T-cell (primary cell): Measurements from ENCODE around the gene AIP. TPM values are rescaled to one million over a fixed set of nuclear protein-coding genes. Genes with fewer than 3 reads are reported as not detected.
"Not testable (repeated sequence)": the region's sequence is repeated elsewhere in the genome, so short reads cannot be mapped to it uniquely, and the experiment has no call there.

ENCODE experiments used
- ATAC-seq, 4 experiments: fragments of 200-7000 bp in 3 of 4; fragments of 150-1000 bp in 1 of 4; cut with Tn5 transposase; replicated peaks in 1 of 4; 1 replicate in 3 of 4; 2 replicates in 1 of 4; pipeline ENCODE4 v1.10.0; 2021; ENCODE audit warnings: moderate library complexity in 3 of 4, mild to moderate bottlenecking in 2 of 4, moderate number of reproducible peaks in 1 of 4
- CTCF ChIA-PET, 2 donors: fragments of 300-600 bp; sonication (Branson Sonifier 250); formaldehyde crosslinking; loops; one replicate each; lab custom pipeline; 2022; ENCODE audit warnings: antibody characterized with exemption in 2 of 2; lab: Charles Lee
- POLR2A ChIA-PET, 2 donors: fragments of 300-600 bp; sonication (Branson Sonifier 250); formaldehyde crosslinking; loops; one replicate each; lab custom pipeline; 2022; ENCODE audit warnings: antibody characterized with exemption in 2 of 2; lab: Charles Lee
- DNase-seq, 35 experiments: peaks; one replicate each; pipeline versions ENCODE4 v3.0.0 to v3.0.0-alpha.2; 2013 to 2023
- H3K27ac ChIP-seq: one replicate; pipeline ENCODE4 v1.5.1; 2013; ENCODE audit warnings: low read length
- H3K27me3 ChIP-seq, 2 experiments: replicated peaks in 1 of 2; 1 replicate in 1 of 2; 2 replicates in 1 of 2; pipeline versions ENCODE4 v1.6.1 to v1.7.0; 2013; ENCODE audit warnings: low read length in 1 of 2, mixed read lengths in 1 of 2; ENCODE audit not compliant: control insufficient read depth in 2 of 2, insufficient read depth in 2 of 2; ENCODE audit errors: extremely low read depth in 1 of 2
- H3K36me3 ChIP-seq, 2 donors: 1 replicate in 1 of 2; 2 replicates in 1 of 2; pipeline versions ENCODE4 v1.6.1 to v1.7.0; 2013; ENCODE audit warnings: low read length in 1 of 2; ENCODE audit not compliant: control insufficient read depth in 2 of 2, insufficient read depth in 1 of 2; ENCODE audit errors: extremely low read depth in 1 of 2
- H3K4me1 ChIP-seq, 2 experiments: 1 replicate in 1 of 2; 2 replicates in 1 of 2; pipeline versions ENCODE4 v1.6.1 to v1.7.0; 2013; ENCODE audit warnings: low read length in 2 of 2, mixed read lengths in 1 of 2; ENCODE audit not compliant: insufficient read depth in 2 of 2, control insufficient read depth in 1 of 2; ENCODE audit errors: extremely low read depth in 1 of 2
- H3K4me3 ChIP-seq, 2 donors: 1 replicate in 1 of 2; 2 replicates in 1 of 2; pipeline versions ENCODE4 v1.5.1 to v1.7.0; 2013; ENCODE audit warnings: mild to moderate bottlenecking in 2 of 2, low read length in 1 of 2, moderate library complexity in 1 of 2; ENCODE audit not compliant: control insufficient read depth in 1 of 2; ENCODE audit errors: extremely low read depth in 1 of 2
- H3K9me3 ChIP-seq: 2 replicates; pipeline ENCODE4 v1.7.0; 2013
- H3K27ac Mint-ChIP-seq, 2 donors: one replicate each; pipeline ENCODE4 v1.8.0; 2020 to 2021; ENCODE audit warnings: mild to moderate bottlenecking in 2 of 2, mixed read lengths in 2 of 2
- H3K27me3 Mint-ChIP-seq, 2 donors: one replicate each; pipeline ENCODE4 v1.8.0; 2021 to 2022; ENCODE audit warnings: mixed read lengths in 2 of 2
- H3K36me3 Mint-ChIP-seq: one replicate; pipeline ENCODE4 v1.8.0; 2021; ENCODE audit warnings: mixed read lengths
- H3K4me1 Mint-ChIP-seq, 3 donors: one replicate each; pipeline ENCODE4 v1.8.0; 2020 to 2022; ENCODE audit warnings: mixed read lengths in 3 of 3, mild to moderate bottlenecking in 1 of 3
- H3K4me3 Mint-ChIP-seq, 3 donors: one replicate each; pipeline ENCODE4 v1.8.0; 2020 to 2022; ENCODE audit warnings: mild to moderate bottlenecking in 3 of 3, mixed read lengths in 3 of 3, moderate library complexity in 3 of 3
- H3K9me3 Mint-ChIP-seq, 3 donors: one replicate each; pipeline ENCODE4 v1.8.0; 2020 to 2022; ENCODE audit warnings: mixed read lengths in 3 of 3
- WGBS: methylation state at CpG from one replicate; pipeline ENCODE4 v1.1.5; 2013; ENCODE audit warnings: missing lambda C conversion rate; ENCODE audit not compliant: insufficient coverage; 5-methylcytosine and 5-hydroxymethylcytosine counted together
- total RNA-seq, 35 experiments: library from RNA in 6 of 35; stranded (reverse) in 6 of 35; fragments of 120-200 nt in 1 of 35; gene quantifications; one replicate each; pipeline versions ENCODE4 v1.2.1 to v1.2.4 and lab custom pipeline; 2013 to 2026

AIP gene
- total RNA-seq, 5 donors from 2014 or later (not counting 1 experiment from before 2014, with no cell fraction given), result 114 to 168 (median 154) TPM

DNA sequence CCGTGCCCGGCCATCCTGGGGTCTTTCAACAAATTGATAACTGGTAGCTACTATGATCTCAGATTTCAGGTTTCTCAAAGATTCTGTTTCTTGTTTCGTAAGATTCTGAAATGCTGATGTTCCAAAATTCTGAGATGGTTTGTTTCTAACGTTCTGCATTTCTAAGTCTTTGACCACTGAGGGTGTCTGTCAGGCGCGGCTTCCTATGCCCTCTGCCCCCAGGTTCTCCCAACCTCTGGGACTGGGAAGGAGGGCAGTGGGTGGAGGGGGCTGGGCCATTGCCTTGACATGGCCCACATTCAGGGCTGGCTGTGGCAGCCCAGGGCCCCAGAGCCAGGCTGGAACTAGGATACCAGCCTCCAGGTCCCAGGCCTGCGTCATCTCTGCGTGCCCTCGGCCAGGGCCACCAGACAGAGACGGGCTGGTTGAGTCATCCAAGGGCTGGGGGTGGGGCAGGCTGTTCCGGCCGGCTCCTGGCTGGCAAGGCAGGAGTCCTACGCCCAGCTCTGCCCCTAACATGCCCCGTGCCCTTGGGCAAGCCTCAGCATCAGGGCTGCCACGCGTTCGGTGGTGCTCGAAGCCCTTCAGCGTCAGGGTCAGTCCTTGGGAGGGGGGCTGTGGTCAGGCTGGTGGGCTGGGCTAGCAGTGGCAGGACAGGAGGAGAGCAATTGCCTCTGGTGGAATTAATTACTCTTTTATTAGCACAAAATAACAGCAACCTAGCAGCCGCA, 19.0 kb upstream of the AIP start:
- DNase-seq, result peak in 1 of 35 experiments; percentile 9
- H3K4me3 Mint-ChIP-seq, result peak overlapping the region; percentile 78 to 82 (median 81)
- no peaks in the 10 kb centered on the region for H3K9me3 Mint-ChIP-seq
- H3K4me1 Mint-ChIP-seq, result peaks cover 33 to 45% (median 36%) of the 10 kb centered on the region in 3 donors
- 94% methylated on average over 11 of the region's 20 CpGs for WGBS
- H3K4me1 ChIP-seq, result peaks cover 11 to 55% of the 10 kb centered on the region in 2 experiments
- H3K27me3 Mint-ChIP-seq, result no peaks in the 10 kb centered on the region
- ChIA-PET POLR2A (no interaction called here), CTCF (no interaction called here)
- no peaks in the 10 kb centered on the region for H3K9me3 ChIP-seq
- H3K27me3 ChIP-seq, result no peaks in the 10 kb centered on the region
- H3K4me3 ChIP-seq, result peak overlapping the region in 1 of 2 donors; percentile 44
- H3K36me3 ChIP-seq, result peaks cover 4 to 7% of the 10 kb centered on the region in 2 donors
- H3K36me3 Mint-ChIP-seq, result no peaks in the 10 kb centered on the region
- H3K27ac Mint-ChIP-seq, result peak overlapping the region; percentile 94 to 96
- ATAC-seq, result no peak
- H3K27ac ChIP-seq, result peak overlapping the region; percentile 82

DNA sequence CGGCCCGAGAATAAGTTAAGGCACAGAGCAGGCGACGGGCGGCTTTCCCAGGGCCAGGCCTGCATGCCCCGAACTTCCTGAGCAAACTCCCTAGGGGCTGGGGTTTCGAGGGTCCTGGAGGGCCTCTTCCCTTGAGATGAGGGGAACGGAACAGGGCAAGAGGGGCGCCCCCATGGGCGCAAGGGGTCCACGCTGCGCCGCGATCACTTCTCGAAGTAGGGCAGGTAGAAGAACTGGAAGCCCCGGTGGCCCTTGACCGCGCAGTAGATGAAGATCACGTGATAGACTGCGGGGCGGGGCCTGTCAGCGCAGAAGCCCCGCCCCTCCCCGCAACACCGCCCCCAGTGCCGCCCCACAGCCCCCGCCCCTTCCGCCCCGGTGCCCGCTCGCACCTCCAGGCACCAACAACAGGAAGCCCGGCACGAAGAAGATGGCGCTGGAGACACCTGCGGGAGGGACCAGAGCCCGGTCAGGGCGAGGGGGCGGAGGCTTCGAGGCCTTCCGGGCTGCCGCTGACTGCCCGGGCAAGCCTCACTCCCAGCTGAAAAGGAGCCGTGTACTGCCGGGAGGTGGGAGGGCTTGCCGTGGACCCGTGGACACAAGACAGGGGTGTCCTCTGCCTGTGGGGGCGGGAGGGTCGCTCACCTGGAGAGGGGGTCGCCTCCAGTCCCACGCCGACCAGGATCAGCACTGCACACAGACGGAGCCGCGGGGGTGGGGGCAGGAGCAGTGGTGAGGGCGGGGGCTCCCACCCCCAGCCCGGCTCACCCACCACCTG, 18.2 kb upstream of the AIP start:
- ChIA-PET POLR2A (no interaction called here), CTCF (no interaction called here)
- Mint-ChIP-seq H3K27me3 (no peaks in the 10 kb centered on the region), H3K9me3 (no peaks in the 10 kb centered on the region), H3K36me3 (no peaks in the 10 kb centered on the region), H3K4me1 (peaks cover 36 to 49% (median 36%) of the 10 kb centered on the region in 3 donors), H3K4me3 (peak overlapping the region; percentile 78 to 82 (median 81)), H3K27ac (peak overlapping the region; percentile 94 to 96)
- Histone ChIP-seq H3K9me3 (no peaks in the 10 kb centered on the region), H3K27ac (peak overlapping the region; percentile 85), H3K27me3 (no peaks in the 10 kb centered on the region), H3K36me3 (peaks cover 4 to 7% of the 10 kb centered on the region in 2 donors), H3K4me3 (peak overlapping the region; percentile 60 to 86), H3K4me1 (peaks cover 11 to 59% of the 10 kb centered on the region in 2 experiments)
- ATAC-seq (peak; percentile 78 to 82 (median 80)), DNase-seq (peak; percentile 80 to 94 (median 91))
- WGBS, result 17% methylated on average over 24 of the region's 56 CpGs

DNA sequence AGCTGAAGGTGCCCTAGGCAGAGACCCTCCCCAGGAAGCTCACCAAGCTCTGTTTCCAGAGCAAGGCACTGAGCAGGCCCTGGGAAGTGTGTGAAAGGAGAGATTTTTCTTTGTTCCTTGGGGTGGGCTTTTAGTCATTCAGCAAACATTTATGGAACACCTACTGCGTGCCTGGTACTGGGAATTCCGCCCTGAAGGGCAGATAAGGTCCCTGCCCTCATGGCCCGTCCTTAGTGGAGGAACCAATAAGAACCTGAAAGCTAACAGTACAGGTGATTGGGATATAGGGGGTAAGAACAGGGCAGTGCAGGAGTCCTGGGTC, 17.7 kb upstream of the AIP start:
- ATAC-seq (no peak), DNase-seq (no peak)
- CTCF ChIA-PET, result interaction anchor here in 1 of 2 donors (0.6 kb wide), 1 partner anchor 34 kb away, joined by 3 read pairs; no protein-coding TSS in a partner anchor
- 77% methylated on average over 3 of the region's 3 CpGs for WGBS
- Histone ChIP-seq H3K27me3 (no peaks in the 10 kb centered on the region), H3K36me3 (peaks cover 4 to 7% of the 10 kb centered on the region in 2 donors), H3K27ac (peak overlapping the region; percentile 85), H3K4me1 (peaks cover 11 to 63% of the 10 kb centered on the region in 2 experiments), H3K4me3 (peak overlapping the region; percentile 60 to 86), H3K9me3 (no peaks in the 10 kb centered on the region)
- H3K4me1 Mint-ChIP-seq, result peaks cover 33 to 44% (median 36%) of the 10 kb centered on the region in 3 donors
- POLR2A ChIA-PET, result no interaction called here
- H3K27ac Mint-ChIP-seq, result peak overlapping the region; percentile 94 to 96
- no peaks in the 10 kb centered on the region for H3K27me3 Mint-ChIP-seq
- H3K4me3 Mint-ChIP-seq, result peak overlapping the region; percentile 78 to 82 (median 81)
- no peaks in the 10 kb centered on the region for H3K9me3 Mint-ChIP-seq
- H3K36me3 Mint-ChIP-seq, result no peaks in the 10 kb centered on the region

DNA sequence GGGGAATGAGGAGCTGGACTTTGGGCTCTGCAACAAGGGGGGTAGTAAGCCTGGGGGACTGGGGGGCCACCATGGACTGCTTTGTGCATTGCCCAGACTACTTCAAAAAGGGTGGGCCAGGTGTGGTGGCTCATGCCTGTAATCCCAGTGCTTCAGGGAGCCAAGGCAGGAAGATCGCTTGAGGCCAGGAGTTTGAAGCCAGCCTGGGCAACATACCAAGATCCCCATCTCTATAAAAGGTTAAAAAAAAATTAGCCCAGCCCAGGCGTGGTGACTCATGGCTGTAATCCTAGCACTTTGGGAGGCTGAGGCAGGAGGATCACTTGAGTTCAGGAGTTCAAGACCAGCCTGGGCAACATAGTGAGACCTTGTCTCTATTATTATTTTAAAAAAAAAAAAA, 17.3 kb upstream of the AIP start:
- H3K36me3 Mint-ChIP-seq, DNase-seq, H3K36me3 ChIP-seq, H3K9me3 Mint-ChIP-seq, ATAC-seq, H3K27me3 ChIP-seq, POLR2A ChIA-PET, H3K27me3 Mint-ChIP-seq, H3K9me3 ChIP-seq: not testable (repeated sequence)
- Mint-ChIP-seq H3K4me1 (peaks cover 32 to 42% (median 36%) of the 10 kb centered on the region in 3 donors), H3K27ac (peak overlapping the region; percentile 94 to 96), H3K4me3 (peak overlapping the region; percentile 78 to 82 (median 81))
- H3K4me3 ChIP-seq, result peak overlapping the region; percentile 60 to 86
- CTCF ChIA-PET, result interaction anchor here in 1 of 2 donors (0.6 kb wide), 1 partner anchor 34 kb away, joined by 3 read pairs; no protein-coding TSS in a partner anchor
- WGBS, result no CpG with 5 or more reads among the region's 2 CpGs
- H3K27ac ChIP-seq, result peak overlapping the region; percentile 85
- peaks cover 11 to 63% of the 10 kb centered on the region in 2 experiments for H3K4me1 ChIP-seq

DNA sequence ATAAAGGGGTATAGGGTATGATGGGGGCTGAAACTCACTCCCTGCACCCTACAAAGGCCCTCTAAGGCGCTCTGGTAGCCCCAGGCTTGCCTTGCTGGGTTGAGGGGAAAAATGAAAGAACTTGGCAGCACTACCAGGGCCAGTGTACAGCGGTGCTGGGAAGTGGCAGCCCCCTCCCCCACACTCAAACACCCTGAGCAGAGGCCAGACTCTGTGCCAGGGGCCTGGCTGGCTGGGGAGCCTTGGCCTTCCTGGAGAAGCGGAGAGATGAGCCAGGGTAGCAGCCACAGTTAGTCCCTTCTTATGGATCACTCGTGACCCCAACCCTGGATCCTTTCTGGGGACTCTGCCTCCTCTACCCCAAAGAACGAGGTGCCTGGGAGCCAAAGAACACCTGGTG, 16.5 kb upstream of the AIP start:
- no peaks in the 10 kb centered on the region for H3K9me3 ChIP-seq
- Mint-ChIP-seq H3K4me3 (peak overlapping the region in 2 of 3 donors; percentile 47 to 88), H3K27ac (peak overlapping the region; percentile 66 to 89), H3K36me3 (no peaks in the 10 kb centered on the region), H3K9me3 (no peaks in the 10 kb centered on the region), H3K27me3 (no peaks in the 10 kb centered on the region), H3K4me1 (peaks cover 32 to 43% (median 36%) of the 10 kb centered on the region in 3 donors)
- no peak overlapping the region for H3K4me3 ChIP-seq
- ChIA-PET CTCF (no interaction called here), POLR2A (no interaction called here)
- no peak overlapping the region for H3K27ac ChIP-seq
- H3K4me1 ChIP-seq, result peaks cover 11 to 63% of the 10 kb centered on the region in 2 experiments
- no peaks in the 10 kb centered on the region for H3K27me3 ChIP-seq
- DNase-seq, result no peak
- no peak for ATAC-seq
- H3K36me3 ChIP-seq, result peaks cover 4 to 7% of the 10 kb centered on the region in 2 donors
- WGBS, result 100% methylated on average over 2 of the region's 5 CpGs
